Panc1 (cell line): ENCODE results near the gene NEGR1.

Experiments
- POLR2AphosphoS5 ChIP-seq: IDR thresholded peaks from 2 replicates; pipeline ENCODE4 v1.6.1; 2012; ENCODE audit warnings: mild to moderate bottlenecking, low read depth, low read length, moderate library complexity
- TF ChIP-seq, protein P1 (sequence below): fragments of 450-650 bp; IDR thresholded peaks from 2 replicates; pipeline ENCODE4 v1.5.1; 2017; ENCODE audit warnings: mild to moderate bottlenecking

DNA sequence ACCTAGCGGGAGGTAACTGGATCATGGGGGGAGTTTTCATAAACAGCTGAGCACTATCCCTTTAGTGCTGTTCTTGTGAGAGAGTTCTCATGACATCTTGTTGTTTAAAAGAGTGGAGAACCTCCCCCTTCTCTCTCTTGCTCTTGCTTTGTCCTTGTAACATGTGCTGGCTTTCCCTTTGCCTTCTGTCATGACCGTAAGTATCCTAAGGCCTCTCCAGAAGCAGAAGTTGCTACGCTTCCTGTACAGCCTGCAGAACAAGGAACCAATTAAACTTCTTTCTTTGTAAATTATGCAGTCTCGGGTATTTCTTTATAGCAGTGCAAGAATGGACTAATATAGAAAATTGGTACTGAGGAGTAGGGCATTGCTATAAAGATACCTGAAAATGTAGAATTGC, 515.6 kb downstream of the NEGR1 start:
- TF ChIP-seq, protein P1, sequence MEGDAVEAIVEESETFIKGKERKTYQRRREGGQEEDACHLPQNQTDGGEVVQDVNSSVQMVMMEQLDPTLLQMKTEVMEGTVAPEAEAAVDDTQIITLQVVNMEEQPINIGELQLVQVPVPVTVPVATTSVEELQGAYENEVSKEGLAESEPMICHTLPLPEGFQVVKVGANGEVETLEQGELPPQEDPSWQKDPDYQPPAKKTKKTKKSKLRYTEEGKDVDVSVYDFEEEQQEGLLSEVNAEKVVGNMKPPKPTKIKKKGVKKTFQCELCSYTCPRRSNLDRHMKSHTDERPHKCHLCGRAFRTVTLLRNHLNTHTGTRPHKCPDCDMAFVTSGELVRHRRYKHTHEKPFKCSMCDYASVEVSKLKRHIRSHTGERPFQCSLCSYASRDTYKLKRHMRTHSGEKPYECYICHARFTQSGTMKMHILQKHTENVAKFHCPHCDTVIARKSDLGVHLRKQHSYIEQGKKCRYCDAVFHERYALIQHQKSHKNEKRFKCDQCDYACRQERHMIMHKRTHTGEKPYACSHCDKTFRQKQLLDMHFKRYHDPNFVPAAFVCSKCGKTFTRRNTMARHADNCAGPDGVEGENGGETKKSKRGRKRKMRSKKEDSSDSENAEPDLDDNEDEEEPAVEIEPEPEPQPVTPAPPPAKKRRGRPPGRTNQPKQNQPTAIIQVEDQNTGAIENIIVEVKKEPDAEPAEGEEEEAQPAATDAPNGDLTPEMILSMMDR, result no peak
- TF ChIP-seq POLR2AphosphoS5, result no peak
